ENCODE results near the gene MYO7A.

MYO7A gene

GRCh38 chr11:77111946-77112345 is 16.1 kb upstream of the MYO7A start:
- DNase-seq (ENCODE audit: low read depth) = no peak

GRCh38 chr11:77112641-77113381 is 15.2 kb upstream of the MYO7A start:
- no peak for DNase-seq (ENCODE audit: low read depth)

GRCh38 chr11:77113382-77114088 is 14.5 kb upstream of the MYO7A start:
- no peak for DNase-seq (ENCODE audit: low read depth)

GRCh38 chr11:77114089-77114463 is 14.0 kb upstream of the MYO7A start:
- DNase-seq (ENCODE audit: low read depth) = no peak

- DNase-seq (ENCODE audit: low read depth) = no peak
These were observed 12.8 kb upstream of the MYO7A start for GRCh38 chr11:77115181-77115611.

GRCh38 chr11:77115956-77116355 is 12.1 kb upstream of the MYO7A start:
- DNase-seq (ENCODE audit: low read depth) = no peak

- DNase-seq (ENCODE audit: low read depth) = no peak
These were observed 10.6 kb upstream of the MYO7A start for GRCh38 chr11:77117492-77117891.

- DNase-seq (ENCODE audit: low read depth) = no peak
These were observed 10.0 kb upstream of the MYO7A start for GRCh38 chr11:77118086-77118485.

- no peak for DNase-seq (ENCODE audit: low read depth)
These were observed 9.1 kb upstream of the MYO7A start for GRCh38 chr11:77118971-77119370.

- no peak for DNase-seq (ENCODE audit: low read depth)
These were observed 8.5 kb upstream of the MYO7A start for GRCh38 chr11:77119531-77119936.

- no peak for DNase-seq (ENCODE audit: low read depth)
These were observed 7.5 kb upstream of the MYO7A start for GRCh38 chr11:77120571-77120970.

- DNase-seq (ENCODE audit: low read depth) = peak; percentile 25
These were observed 6.9 kb upstream of the MYO7A start for GRCh38 chr11:77121096-77121640.

- no peak for DNase-seq (ENCODE audit: low read depth)
These were observed 6.0 kb upstream of the MYO7A start for GRCh38 chr11:77121876-77122575.

- no peak for DNase-seq (ENCODE audit: low read depth)
These were observed 5.4 kb upstream of the MYO7A start for GRCh38 chr11:77122576-77123212.

- no peak for DNase-seq (ENCODE audit: low read depth)
These were observed 4.5 kb upstream of the MYO7A start for GRCh38 chr11:77123591-77123990.

- DNase-seq (ENCODE audit: low read depth) = no peak
These were observed 4.0 kb upstream of the MYO7A start for GRCh38 chr11:77124041-77124440.

GRCh38 chr11:77124488-77124887 is 3.6 kb upstream of the MYO7A start:
- DNase-seq (ENCODE audit: low read depth) = no peak

GRCh38 chr11:77125191-77125590 is 2.9 kb upstream of the MYO7A start:
- DNase-seq (ENCODE audit: low read depth) = no peak

GRCh38 chr11:77125695-77126094 is 2.4 kb upstream of the MYO7A start:
- DNase-seq (ENCODE audit: low read depth) = no peak

GRCh38 chr11:77126156-77126775 is 1.8 kb upstream of the MYO7A start:
- DNase-seq (ENCODE audit: low read depth) = no peak

GRCh38 chr11:77126861-77127234 is 1.2 kb upstream of the MYO7A start:
- DNase-seq (ENCODE audit: low read depth) = no peak
